ENCODE data around the gene EPC1. TPM values are rescaled to one million over a fixed set of nuclear protein-coding genes. Genes with fewer than 3 reads are reported as not detected.

EPC1 gene
- total RNA-seq, 5 donors from 2014 or later (not counting 1 experiment from before 2014, with no cell fraction given) = 88.0 to 161 (median 101) TPM

DNA sequence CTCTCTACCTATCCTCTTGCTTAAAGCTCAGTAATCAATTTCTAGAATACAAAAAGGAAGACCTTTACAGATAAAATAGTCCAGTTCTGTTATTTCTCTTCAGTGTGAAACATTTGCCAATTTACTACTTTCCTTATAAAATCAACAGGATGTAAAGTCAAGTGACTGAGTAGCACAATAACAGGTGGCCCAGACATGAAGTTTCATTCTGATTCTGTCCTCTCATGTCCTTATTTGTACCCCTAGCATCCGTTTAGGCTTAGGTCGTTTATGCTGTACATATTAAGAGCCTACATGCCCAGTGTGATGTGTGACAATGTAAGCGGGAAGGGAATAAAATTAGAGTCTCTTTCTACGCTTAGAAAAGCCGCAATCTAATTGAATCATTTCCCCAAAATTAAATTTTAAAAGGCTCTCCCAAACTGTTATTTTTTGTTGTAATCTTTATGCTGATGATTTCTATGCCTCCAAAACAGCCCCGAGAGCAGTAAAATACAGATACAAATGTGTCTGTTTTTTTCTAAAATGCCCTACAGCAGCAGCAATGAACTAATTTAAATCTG is 29.1 kb downstream of the EPC1 start:
- H3K4me1 Mint-ChIP-seq = peaks cover 90 to 94% (median 92%) of the 10 kb centered on the region in 3 donors
- DNase-seq (peak in 2 of 35 experiments; percentile 20 to 54), ATAC-seq (replicated peaks in 1 of 4) (peak; percentile 81 to 92 (median 84))
- H3K27ac Mint-ChIP-seq = peak overlapping the region; percentile 68 to 79
- H3K36me3 Mint-ChIP-seq = peaks cover 35% of the 10 kb centered on the region
- Histone ChIP-seq H3K4me3 (ENCODE audit: control insufficient read depth in 1 of 2, extremely low read depth in 1 of 2, low read length in 1 of 2) (no peak overlapping the region), H3K27ac (ENCODE audit: low read length) (peak overlapping the region; percentile 57), H3K36me3 (ENCODE audit: control insufficient read depth in 2 of 2, extremely low read depth in 1 of 2, insufficient read depth in 1 of 2, low read length in 1 of 2) (peaks cover 0 to 10% of the 10 kb centered on the region in 2 donors), H3K9me3 (no peaks in the 10 kb centered on the region), H3K27me3 (replicated peaks in 1 of 2; ENCODE audit: control insufficient read depth in 2 of 2, extremely low read depth in 1 of 2, insufficient read depth in 2 of 2, low read length in 1 of 2) (no peaks in the 10 kb centered on the region), H3K4me1 (ENCODE audit: control insufficient read depth in 1 of 2, extremely low read depth in 1 of 2, insufficient read depth in 2 of 2, low read length in 2 of 2) (peaks cover 29 to 35% of the 10 kb centered on the region in 2 experiments)
- H3K4me3 Mint-ChIP-seq = peak overlapping the region; percentile 25 to 50 (median 48)
- CTCF ChIA-PET = interaction anchor here (0.5 to 0.7 kb wide), 3 partner anchors 61 to 294 kb away, joined by 3 to 6 read pairs (median 5); no protein-coding TSS in a partner anchor
- WGBS (ENCODE audit: insufficient coverage) = no CpG with 5 or more reads among the region's 6 CpGs
- POLR2A ChIA-PET = interaction anchor here (0.6 to 1.0 kb wide), 4 partner anchors 9 to 38 kb away, joined by 3 to 4 read pairs (median 3); no protein-coding TSS in a partner anchor
- no peaks in the 10 kb centered on the region for H3K9me3 Mint-ChIP-seq
- H3K27me3 Mint-ChIP-seq = no peaks in the 10 kb centered on the region

DNA sequence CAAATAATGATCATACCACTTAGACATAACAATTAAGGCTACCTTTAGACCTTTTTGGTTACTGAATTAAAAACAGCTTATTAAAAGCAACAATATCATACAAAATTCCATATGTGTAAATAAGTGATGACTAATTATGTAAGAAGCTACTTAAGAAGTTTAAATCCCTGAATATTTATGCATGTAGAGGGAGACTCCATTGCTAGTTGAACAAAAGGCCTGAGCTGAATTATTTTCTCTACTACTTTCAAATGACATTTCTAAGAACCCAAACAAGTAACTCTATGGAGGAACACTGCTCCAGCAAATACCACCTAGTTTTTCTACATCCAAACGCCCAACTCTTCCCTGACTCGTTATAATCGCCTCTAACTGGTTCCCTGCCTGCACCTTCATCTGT is 31.5 kb downstream of the EPC1 start:
- H3K4me3 ChIP-seq (ENCODE audit: control insufficient read depth in 1 of 2, extremely low read depth in 1 of 2, low read length in 1 of 2) = no peak overlapping the region
- Mint-ChIP-seq H3K27me3 (no peaks in the 10 kb centered on the region), H3K9me3 (no peaks in the 10 kb centered on the region), H3K4me1 (peaks cover 87 to 91% (median 88%) of the 10 kb centered on the region in 3 donors), H3K36me3 (peaks cover 26% of the 10 kb centered on the region), H3K4me3 (peak overlapping the region in 1 of 3 donors; percentile 50), H3K27ac (peak overlapping the region; percentile 29 to 55)
- 89% methylated on average over 3 of the region's 3 CpGs for WGBS (ENCODE audit: insufficient coverage)
- ATAC-seq (replicated peaks in 1 of 4) (no peak), DNase-seq (no peak)
- POLR2A ChIA-PET = interaction anchor here (0.5 to 1.3 kb wide), 6 partner anchors 20 to 389 kb away, joined by 3 to 8 read pairs (median 4); no protein-coding TSS in a partner anchor
- peaks cover 0 to 2% of the 10 kb centered on the region in 2 donors for H3K36me3 ChIP-seq (ENCODE audit: control insufficient read depth in 2 of 2, extremely low read depth in 1 of 2, insufficient read depth in 1 of 2, low read length in 1 of 2)
- peaks cover 29 to 35% of the 10 kb centered on the region in 2 experiments for H3K4me1 ChIP-seq (ENCODE audit: control insufficient read depth in 1 of 2, extremely low read depth in 1 of 2, insufficient read depth in 2 of 2, low read length in 2 of 2)
- no peaks in the 10 kb centered on the region for H3K9me3 ChIP-seq
- CTCF ChIA-PET = interaction anchor here in 1 of 2 donors (0.7 to 2.0 kb wide), 3 partner anchors 10 to 60 kb away, joined by 3 to 11 read pairs (median 4); no protein-coding TSS in a partner anchor
- no peaks in the 10 kb centered on the region for H3K27me3 ChIP-seq (replicated peaks in 1 of 2; ENCODE audit: control insufficient read depth in 2 of 2, extremely low read depth in 1 of 2, insufficient read depth in 2 of 2, low read length in 1 of 2)
- H3K27ac ChIP-seq (ENCODE audit: low read length) = peak overlapping the region; percentile 15

DNA sequence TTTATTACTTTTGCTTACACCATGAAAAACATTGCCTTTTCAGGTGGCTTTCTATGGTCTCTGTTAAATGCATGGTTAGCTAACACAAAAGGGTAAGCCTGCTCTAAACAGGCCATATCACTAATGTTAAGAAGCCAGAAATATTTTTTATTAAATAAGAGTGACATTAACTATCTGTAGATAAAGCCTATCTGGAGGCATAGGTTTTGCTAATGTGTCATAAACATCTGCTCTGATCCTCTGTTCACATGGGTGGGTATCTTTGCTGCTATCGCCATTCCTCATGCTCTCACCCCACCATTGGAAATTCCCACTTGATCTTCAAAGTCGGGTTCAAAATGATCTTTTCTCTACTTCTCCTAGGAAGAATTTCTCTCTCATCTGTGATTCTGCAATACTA is 32.4 kb downstream of the EPC1 start:
- Histone ChIP-seq H3K9me3 (no peaks in the 10 kb centered on the region), H3K4me3 (ENCODE audit: control insufficient read depth in 1 of 2, extremely low read depth in 1 of 2, low read length in 1 of 2) (no peak overlapping the region), H3K4me1 (ENCODE audit: control insufficient read depth in 1 of 2, extremely low read depth in 1 of 2, insufficient read depth in 2 of 2, low read length in 2 of 2) (peaks cover 29 to 32% of the 10 kb centered on the region in 2 experiments), H3K27me3 (replicated peaks in 1 of 2; ENCODE audit: control insufficient read depth in 2 of 2, extremely low read depth in 1 of 2, insufficient read depth in 2 of 2, low read length in 1 of 2) (no peaks in the 10 kb centered on the region), H3K27ac (ENCODE audit: low read length) (peak overlapping the region; percentile 6), H3K36me3 (ENCODE audit: control insufficient read depth in 2 of 2, extremely low read depth in 1 of 2, insufficient read depth in 1 of 2, low read length in 1 of 2) (peaks cover 0 to 2% of the 10 kb centered on the region in 2 donors)
- H3K4me3 Mint-ChIP-seq = peak overlapping the region in 1 of 3 donors; percentile 1
- WGBS (ENCODE audit: insufficient coverage) = no CpG with 5 or more reads among the region's 2 CpGs
- no peak for ATAC-seq (replicated peaks in 1 of 4)
- CTCF ChIA-PET = interaction anchor here (0.7 to 2.0 kb wide), 7 partner anchors 8 to 31 kb away, joined by 3 to 11 read pairs (median 4); no protein-coding TSS in a partner anchor
- POLR2A ChIA-PET = interaction anchor here (0.6 to 1.5 kb wide), 4 partner anchors 22 to 389 kb away, joined by 4 to 8 read pairs (median 6); no protein-coding TSS in a partner anchor
- DNase-seq = no peak
- peak overlapping the region; percentile 19 to 64 for H3K27ac Mint-ChIP-seq
- no peaks in the 10 kb centered on the region for H3K27me3 Mint-ChIP-seq
- H3K9me3 Mint-ChIP-seq = no peaks in the 10 kb centered on the region
- H3K36me3 Mint-ChIP-seq = peaks cover 26% of the 10 kb centered on the region
- peaks cover 84 to 87% (median 86%) of the 10 kb centered on the region in 3 donors for H3K4me1 Mint-ChIP-seq

DNA sequence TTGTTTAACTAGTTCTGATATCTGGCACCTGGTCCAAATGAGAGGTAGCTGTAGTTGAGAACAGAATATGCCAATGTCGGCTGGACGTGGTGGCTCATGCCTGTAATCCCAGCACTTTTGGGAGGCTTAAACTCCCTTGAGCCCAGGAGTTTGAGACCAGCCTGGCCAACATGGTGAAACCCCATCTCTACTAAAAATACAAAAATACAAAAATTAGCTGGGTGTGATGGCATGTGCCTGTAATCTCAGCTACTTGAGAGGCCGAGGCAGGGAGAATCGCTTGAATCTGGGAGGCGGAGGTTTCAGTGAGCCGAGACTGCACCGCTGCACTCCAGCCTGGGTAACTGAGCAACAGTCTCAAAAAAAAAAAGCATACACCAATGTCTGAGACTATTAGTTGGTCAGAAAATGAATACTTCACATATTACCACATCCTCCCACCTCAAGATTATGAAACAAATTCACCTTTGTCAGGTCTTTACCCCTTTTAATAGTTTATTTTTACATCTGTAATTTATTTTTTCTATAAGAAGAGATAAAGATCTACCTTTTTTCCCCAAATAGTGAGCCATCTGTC is 38.8 kb downstream of the EPC1 start:
- peaks cover 0 to 20% of the 10 kb centered on the region in 2 donors for H3K36me3 ChIP-seq (ENCODE audit: control insufficient read depth in 2 of 2, extremely low read depth in 1 of 2, insufficient read depth in 1 of 2, low read length in 1 of 2)
- Mint-ChIP-seq H3K9me3 (no peaks in the 10 kb centered on the region), H3K4me1 (peaks cover 75 to 80% (median 76%) of the 10 kb centered on the region in 3 donors), H3K27me3 (no peaks in the 10 kb centered on the region), H3K36me3 (peaks cover 36% of the 10 kb centered on the region), H3K4me3 (peak overlapping the region; percentile 49 to 63 (median 56)), H3K27ac (peak overlapping the region; percentile 48 to 76)
- H3K27me3 ChIP-seq (replicated peaks in 1 of 2; ENCODE audit: control insufficient read depth in 2 of 2, extremely low read depth in 1 of 2, insufficient read depth in 2 of 2, low read length in 1 of 2) = no peaks in the 10 kb centered on the region
- peak in 2 of 35 experiments; percentile 9 to 25 for DNase-seq
- CTCF ChIA-PET = interaction anchor here in 1 of 2 donors (0.5 to 0.6 kb wide), 2 partner anchors 9 to 50 kb away, joined by 3 to 8 read pairs; no protein-coding TSS in a partner anchor
- 67% methylated on average over 1 of the region's 7 CpGs for WGBS (ENCODE audit: insufficient coverage)
- ATAC-seq (replicated peaks in 1 of 4) = peak in 2 of 4 experiments; percentile 40 to 51
- H3K4me1 ChIP-seq (ENCODE audit: control insufficient read depth in 1 of 2, extremely low read depth in 1 of 2, insufficient read depth in 2 of 2, low read length in 2 of 2) = peaks cover 6 to 17% of the 10 kb centered on the region in 2 experiments
- POLR2A ChIA-PET = interaction anchor here in 1 of 2 donors (0.7 kb wide), 1 partner anchor 23 kb away, joined by 4 read pairs; no protein-coding TSS in a partner anchor
- H3K4me3 ChIP-seq (ENCODE audit: control insufficient read depth in 1 of 2, extremely low read depth in 1 of 2, low read length in 1 of 2) = no peak overlapping the region
- H3K27ac ChIP-seq (ENCODE audit: low read length) = peak overlapping the region; percentile 33
- no peaks in the 10 kb centered on the region for H3K9me3 ChIP-seq

DNA sequence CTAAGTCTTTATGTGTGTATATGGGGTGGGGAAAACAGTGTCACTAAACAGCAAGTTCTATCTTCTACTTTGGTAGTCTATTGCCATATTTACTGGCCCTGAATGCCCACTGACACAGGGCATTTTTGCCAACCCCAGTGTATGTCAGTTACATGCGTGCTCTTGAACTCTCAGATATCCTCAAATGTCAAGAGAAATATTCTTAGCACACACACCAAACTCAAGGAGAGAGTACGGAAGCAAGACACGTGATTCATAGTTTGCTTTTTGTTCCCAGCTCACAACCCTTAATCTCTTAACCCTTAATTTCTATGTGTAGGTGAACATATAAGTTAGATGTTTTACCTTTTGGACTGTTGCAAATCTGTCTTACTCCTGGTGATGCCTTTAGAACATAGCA is 39.3 kb downstream of the EPC1 start:
- Mint-ChIP-seq H3K36me3 (peaks cover 38% of the 10 kb centered on the region), H3K9me3 (no peaks in the 10 kb centered on the region), H3K4me3 (peak overlapping the region; percentile 14 to 56 (median 43)), H3K4me1 (peaks cover 72 to 80% (median 78%) of the 10 kb centered on the region in 3 donors), H3K27me3 (no peaks in the 10 kb centered on the region), H3K27ac (peak overlapping the region; percentile 58 to 62)
- Histone ChIP-seq H3K36me3 (ENCODE audit: control insufficient read depth in 2 of 2, extremely low read depth in 1 of 2, insufficient read depth in 1 of 2, low read length in 1 of 2) (peaks cover 0 to 19% of the 10 kb centered on the region in 2 donors), H3K27ac (ENCODE audit: low read length) (peak overlapping the region; percentile 33), H3K27me3 (replicated peaks in 1 of 2; ENCODE audit: control insufficient read depth in 2 of 2, extremely low read depth in 1 of 2, insufficient read depth in 2 of 2, low read length in 1 of 2) (no peaks in the 10 kb centered on the region), H3K4me3 (ENCODE audit: control insufficient read depth in 1 of 2, extremely low read depth in 1 of 2, low read length in 1 of 2) (no peak overlapping the region), H3K9me3 (no peaks in the 10 kb centered on the region), H3K4me1 (ENCODE audit: control insufficient read depth in 1 of 2, extremely low read depth in 1 of 2, insufficient read depth in 2 of 2, low read length in 2 of 2) (peaks cover 5 to 17% of the 10 kb centered on the region in 2 experiments)
- POLR2A ChIA-PET = interaction anchor here in 1 of 2 donors (0.5 to 0.7 kb wide), 2 partner anchors 23 to 28 kb away, joined by 4 read pairs; no protein-coding TSS in a partner anchor
- CTCF ChIA-PET = interaction anchor here (0.5 to 0.7 kb wide), 3 partner anchors 9 to 50 kb away, joined by 3 to 8 read pairs (median 5); no protein-coding TSS in a partner anchor
- no peak for DNase-seq
- ATAC-seq (replicated peaks in 1 of 4) = no peak
- WGBS (ENCODE audit: insufficient coverage) = no CpG with 5 or more reads among the region's 3 CpGs
